ENCODE results near the gene OSBPL10.

- TF ChIP-seq, protein P1, sequence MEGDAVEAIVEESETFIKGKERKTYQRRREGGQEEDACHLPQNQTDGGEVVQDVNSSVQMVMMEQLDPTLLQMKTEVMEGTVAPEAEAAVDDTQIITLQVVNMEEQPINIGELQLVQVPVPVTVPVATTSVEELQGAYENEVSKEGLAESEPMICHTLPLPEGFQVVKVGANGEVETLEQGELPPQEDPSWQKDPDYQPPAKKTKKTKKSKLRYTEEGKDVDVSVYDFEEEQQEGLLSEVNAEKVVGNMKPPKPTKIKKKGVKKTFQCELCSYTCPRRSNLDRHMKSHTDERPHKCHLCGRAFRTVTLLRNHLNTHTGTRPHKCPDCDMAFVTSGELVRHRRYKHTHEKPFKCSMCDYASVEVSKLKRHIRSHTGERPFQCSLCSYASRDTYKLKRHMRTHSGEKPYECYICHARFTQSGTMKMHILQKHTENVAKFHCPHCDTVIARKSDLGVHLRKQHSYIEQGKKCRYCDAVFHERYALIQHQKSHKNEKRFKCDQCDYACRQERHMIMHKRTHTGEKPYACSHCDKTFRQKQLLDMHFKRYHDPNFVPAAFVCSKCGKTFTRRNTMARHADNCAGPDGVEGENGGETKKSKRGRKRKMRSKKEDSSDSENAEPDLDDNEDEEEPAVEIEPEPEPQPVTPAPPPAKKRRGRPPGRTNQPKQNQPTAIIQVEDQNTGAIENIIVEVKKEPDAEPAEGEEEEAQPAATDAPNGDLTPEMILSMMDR (conservative IDR thresholded peaks at IDR 0.05; ENCODE audit: low read length): no peak
- TF ChIP-seq EZH2phosphoT487 (IDR thresholded peaks at IDR 0.05; ENCODE audit: borderline replicate concordance): no peak
Observed at GRCh38 chr3:31896648-31897433, 84.2 kb downstream of the OSBPL10 start.

All from Loucy (cell line).